K562 (cell line): ENCODE results near the gene TAF8. TPM values are rescaled to one million over a fixed set of nuclear protein-coding genes. Genes with fewer than 3 reads are reported as not detected.

Source experiments
- DDX20 ChIP-seq: fragments of 450-650 bp; IDR thresholded peaks from 2 replicates; pipeline ENCODE4 v1.6.1; 2016; ENCODE audit warnings: missing genetic modification characterization, low read depth, mild to moderate bottlenecking, missing compliant biosample characterization, moderate library complexity
- FOXP1 ChIP-seq: sonication (generic); formaldehyde crosslinking; IDR thresholded peaks from 2 replicates; pipeline ENCODE4 v1.8.0; 2022; ENCODE audit warnings: mild to moderate bottlenecking, missing genetic modification reagents
- GTF2A2 ChIP-seq: IDR thresholded peaks from 2 replicates; pipeline ENCODE4 v1.6.1; 2016; ENCODE audit warnings: mild to moderate bottlenecking, missing genetic modification characterization, missing compliant biosample characterization
- MBD2 ChIP-seq: sonication (generic); IDR thresholded peaks from 2 replicates; pipeline ENCODE4 v1.6.1; 2016; ENCODE audit warnings: low read depth, borderline replicate concordance
- MYNN ChIP-seq, 2 experiments: sonication (generic); formaldehyde crosslinking in 1 of 2; IDR thresholded peaks; 2 replicates each; pipeline versions ENCODE4 v1.5.0 to v1.6.1; 2016 to 2020; ENCODE audit warnings: antibody characterized with exemption in 1 of 2, missing genetic modification reagents in 1 of 2
- PHF8 ChIP-seq: fragments of 200-600 bp; sonication (generic); IDR thresholded peaks from 2 replicates; pipeline ENCODE4 v1.6.1; 2012; ENCODE audit warnings: mixed run types, mild to moderate bottlenecking, inconsistent platforms, low read length, moderate library complexity, borderline replicate concordance
- SAP30 ChIP-seq: fragments of 200-600 bp; sonication (generic); IDR thresholded peaks from 2 replicates; pipeline ENCODE4 v1.6.1; 2012; ENCODE audit warnings: borderline replicate concordance, low read depth, mild to moderate bottlenecking, moderate library complexity, low read length, control low read depth, inconsistent platforms; ENCODE audit not compliant: insufficient read depth, poor library complexity, severe bottlenecking
- SMARCB1 ChIP-seq: IDR thresholded peaks from 2 replicates; pipeline ENCODE4 v1.6.1; 2011; ENCODE audit warnings: improper control_type of control experiment, low read depth; ENCODE audit not compliant: insufficient read length
- SRSF7 ChIP-seq: fragments of 200-400 bp; formaldehyde crosslinking; optimal IDR thresholded peaks from 2 replicates; pipeline ENCODE3; 2017; ENCODE audit warnings: mild to moderate bottlenecking, low read depth, low read length
- ZNF445 ChIP-seq: fragments of 250-450 bp; sonication (Bioruptor Pico); IDR thresholded peaks from 2 replicates; pipeline ENCODE4 v1.4.0; 2020; ENCODE audit warnings: low read depth, mild to moderate bottlenecking, moderate library complexity
- ZNF717 ChIP-seq: fragments of 250-450 bp; sonication (Bioruptor Pico); IDR thresholded peaks from 2 replicates; pipeline ENCODE4 v1.5.0; 2021
- polyA plus RNA-seq, 8 experiments: library from polyadenylated mRNA; depleted of rRNA in 4 of 8; stranded (reverse) in 5 of 8; unstranded in 3 of 8; fragments of >200 nt; fragmentation: Nextera tagmentation in 2 of 8; fragmentation: Illumina TruSeq in 1 of 8; extraction: Ambion mirVana in 2 of 8; extraction: Trizol in 1 of 8; gene quantifications; 2 replicates each; pipeline versions ENCODE4 v1.2.1 to v1.2.3, GENCODE V29; 2011 to 2014; ENCODE audit warnings: inconsistent platforms in 1 of 8, missing spikeins in 1 of 8
- total RNA-seq, 7 experiments: library from RNA; depleted of rRNA in 6 of 7; stranded (reverse); fragments of >200 nt in 6 of 7; fragmentation: Illumina TruSeq in 2 of 7; extraction: Trizol in 2 of 7; gene quantifications; 2 replicates each; pipeline versions ENCODE4 v1.2.1 to v1.2.3, GENCODE V29; 2011 to 2021; ENCODE audit warnings: low replicate concordance in 1 of 7
- TF ChIP-seq, protein P1 (sequence below), 3 experiments: IDR thresholded peaks in 2 of 3; conservative IDR thresholded peaks in 1 of 3; 2 replicates each; pipeline ENCODE4 v1.5.1; 2011 to 2012; ENCODE audit warnings: low read length in 3 of 3, mild to moderate bottlenecking in 3 of 3, control low read depth in 2 of 3, improper control_type of control experiment in 1 of 3, inconsistent platforms in 1 of 3, low read depth in 1 of 3, mixed read lengths in 1 of 3, moderate library complexity in 1 of 3; ENCODE audit not compliant: insufficient read depth in 2 of 3
- TF ChIP-seq, protein P2 (sequence below): fragments of 450-650 bp; formaldehyde crosslinking; IDR thresholded peaks from 2 replicates; pipeline ENCODE4 v1.4.0; 2020; ENCODE audit warnings: mild to moderate bottlenecking, moderate library complexity
- TF ChIP-seq, protein P3 (sequence below): fragments of 450-650 bp; formaldehyde crosslinking; IDR thresholded peaks from 2 replicates; pipeline ENCODE4 v1.4.0; 2022; ENCODE audit warnings: missing genetic modification characterization

The TAF8 gene
- total and polyA plus RNA-seq, 9 of the 15 experiments (the other 6 are each of a cell fraction or from before 2014, with no cell fraction given): 29.4 to 84.0 (median 52.6) TPM

DNA sequence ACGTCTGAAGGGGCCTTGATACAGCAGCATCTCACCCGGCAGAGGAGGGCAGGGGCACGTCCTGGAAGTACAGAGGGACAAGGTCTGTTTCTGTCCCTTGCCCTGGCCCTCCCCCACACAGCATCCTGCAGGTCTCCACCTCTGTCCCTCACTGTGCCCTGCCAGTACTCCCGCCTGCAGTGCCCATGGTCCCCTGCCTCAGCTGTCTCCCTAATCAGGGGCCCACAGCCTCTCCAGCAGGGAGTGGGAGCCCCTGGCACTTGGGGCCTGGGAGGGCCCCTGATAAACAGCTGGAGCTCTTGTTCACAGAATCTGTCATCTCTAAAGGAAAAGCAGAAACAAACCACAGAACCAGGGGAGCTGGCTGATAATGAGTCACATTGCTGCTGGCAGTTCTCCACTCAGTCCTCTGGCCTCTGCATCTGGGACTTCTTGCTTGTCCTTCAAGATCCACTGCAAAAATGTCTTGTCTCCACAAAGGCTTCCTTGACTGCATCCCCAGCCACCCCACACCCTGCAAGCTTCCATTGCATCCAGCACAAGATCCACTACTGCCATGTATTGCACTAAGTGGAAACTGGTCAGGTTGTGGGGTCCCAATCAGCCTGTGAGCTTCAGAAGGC is 33.2 kb upstream of the TAF8 start (continued):
- TF ChIP-seq MBD2 (peak; percentile 83), SMARCB1 (peak; percentile 90), ZNF717 (no peak), SRSF7 (no peak), PHF8 (no peak), SAP30 (peak; percentile 57), ZNF445 (CRISPR knock-in tag) (peak; percentile 84), DDX20 (no peak), GTF2A2 (tag) (no peak), MYNN (IDR thresholded peaks at IDR 0.05) (peak; percentile 97), MYNN (CRISPR knock-in tag; IDR thresholded peaks at IDR 0.05) (no peak), FOXP1 (CRISPR knock-in tag) (peak; percentile 91)
- TF ChIP-seq, protein P1, sequence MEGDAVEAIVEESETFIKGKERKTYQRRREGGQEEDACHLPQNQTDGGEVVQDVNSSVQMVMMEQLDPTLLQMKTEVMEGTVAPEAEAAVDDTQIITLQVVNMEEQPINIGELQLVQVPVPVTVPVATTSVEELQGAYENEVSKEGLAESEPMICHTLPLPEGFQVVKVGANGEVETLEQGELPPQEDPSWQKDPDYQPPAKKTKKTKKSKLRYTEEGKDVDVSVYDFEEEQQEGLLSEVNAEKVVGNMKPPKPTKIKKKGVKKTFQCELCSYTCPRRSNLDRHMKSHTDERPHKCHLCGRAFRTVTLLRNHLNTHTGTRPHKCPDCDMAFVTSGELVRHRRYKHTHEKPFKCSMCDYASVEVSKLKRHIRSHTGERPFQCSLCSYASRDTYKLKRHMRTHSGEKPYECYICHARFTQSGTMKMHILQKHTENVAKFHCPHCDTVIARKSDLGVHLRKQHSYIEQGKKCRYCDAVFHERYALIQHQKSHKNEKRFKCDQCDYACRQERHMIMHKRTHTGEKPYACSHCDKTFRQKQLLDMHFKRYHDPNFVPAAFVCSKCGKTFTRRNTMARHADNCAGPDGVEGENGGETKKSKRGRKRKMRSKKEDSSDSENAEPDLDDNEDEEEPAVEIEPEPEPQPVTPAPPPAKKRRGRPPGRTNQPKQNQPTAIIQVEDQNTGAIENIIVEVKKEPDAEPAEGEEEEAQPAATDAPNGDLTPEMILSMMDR (IDR thresholded peaks at IDR 0.05 in 2 of 3, conservative IDR thresholded peaks at IDR 0.05 in 1 of 3; ENCODE audit: insufficient read depth in 2 of 3, low read depth in 1 of 3, low read length in 3 of 3): no peak
- TF ChIP-seq, protein P2, sequence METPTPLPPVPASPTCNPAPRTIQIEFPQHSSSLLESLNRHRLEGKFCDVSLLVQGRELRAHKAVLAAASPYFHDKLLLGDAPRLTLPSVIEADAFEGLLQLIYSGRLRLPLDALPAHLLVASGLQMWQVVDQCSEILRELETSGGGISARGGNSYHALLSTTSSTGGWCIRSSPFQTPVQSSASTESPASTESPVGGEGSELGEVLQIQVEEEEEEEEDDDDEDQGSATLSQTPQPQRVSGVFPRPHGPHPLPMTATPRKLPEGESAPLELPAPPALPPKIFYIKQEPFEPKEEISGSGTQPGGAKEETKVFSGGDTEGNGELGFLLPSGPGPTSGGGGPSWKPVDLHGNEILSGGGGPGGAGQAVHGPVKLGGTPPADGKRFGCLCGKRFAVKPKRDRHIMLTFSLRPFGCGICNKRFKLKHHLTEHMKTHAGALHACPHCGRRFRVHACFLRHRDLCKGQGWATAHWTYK (CRISPR knock-in tag): peak; percentile 97
- TF ChIP-seq, protein P3, sequence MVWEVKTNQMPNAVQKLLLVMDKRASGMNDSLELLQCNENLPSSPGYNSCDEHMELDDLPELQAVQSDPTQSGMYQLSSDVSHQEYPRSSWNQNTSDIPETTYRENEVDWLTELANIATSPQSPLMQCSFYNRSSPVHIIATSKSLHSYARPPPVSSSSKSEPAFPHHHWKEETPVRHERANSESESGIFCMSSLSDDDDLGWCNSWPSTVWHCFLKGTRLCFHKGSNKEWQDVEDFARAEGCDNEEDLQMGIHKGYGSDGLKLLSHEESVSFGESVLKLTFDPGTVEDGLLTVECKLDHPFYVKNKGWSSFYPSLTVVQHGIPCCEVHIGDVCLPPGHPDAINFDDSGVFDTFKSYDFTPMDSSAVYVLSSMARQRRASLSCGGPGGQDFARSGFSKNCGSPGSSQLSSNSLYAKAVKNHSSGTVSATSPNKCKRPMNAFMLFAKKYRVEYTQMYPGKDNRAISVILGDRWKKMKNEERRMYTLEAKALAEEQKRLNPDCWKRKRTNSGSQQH (CRISPR knock-in tag): peak; percentile 89
